MM.1S (cell line): ENCODE measurements around the gene MUC16.

ENCODE experiments used
- DNase-seq: peaks from one replicate; pipeline ENCODE4 v3.0.0-alpha.2; 2015
- H2AFZ ChIP-seq: fragments of 300-600 bp; sonication (generic); 2 replicates; pipeline ENCODE4 v1.6.0; 2016; ENCODE audit warnings: antibody characterized with exemption, low read length
- H3F3A ChIP-seq: fragments of 300-600 bp; sonication (generic); 2 replicates; pipeline ENCODE4 v1.6.1; 2016; ENCODE audit warnings: mild to moderate bottlenecking, antibody characterized with exemption, low read length, moderate library complexity, mixed read lengths; ENCODE audit not compliant: insufficient read depth
- H3K27ac ChIP-seq: fragments of 300-600 bp; sonication (generic); 2 replicates; pipeline ENCODE4 v1.5.1; 2016; ENCODE audit warnings: mild to moderate bottlenecking, low read length
- H3K27me3 ChIP-seq: fragments of 300-600 bp; sonication (generic); replicated peaks from 2 replicates; pipeline ENCODE4 v1.6.0; 2016; ENCODE audit warnings: low read length; ENCODE audit not compliant: insufficient read depth
- H3K36me3 ChIP-seq: fragments of 300-600 bp; sonication (generic); replicated peaks from 2 replicates; pipeline ENCODE4 v1.6.1; 2016; ENCODE audit warnings: mild to moderate bottlenecking, low read length, mixed read lengths; ENCODE audit not compliant: insufficient read depth
- H3K4me1 ChIP-seq: fragments of 300-600 bp; sonication (generic); 2 replicates; pipeline ENCODE4 v1.6.1; 2016; ENCODE audit warnings: low read length, mixed read lengths
- H3K4me2 ChIP-seq: fragments of 300-600 bp; sonication (generic); 2 replicates; pipeline ENCODE4 v1.6.0; 2016; ENCODE audit warnings: low read depth, low read length
- H3K4me3 ChIP-seq: fragments of 300-600 bp; sonication (generic); 2 replicates; pipeline ENCODE4 v1.5.1; 2016; ENCODE audit warnings: low read length, mixed read lengths
- H3K79me2 ChIP-seq: fragments of 300-600 bp; sonication (generic); 2 replicates; pipeline ENCODE4 v1.6.1; 2016; ENCODE audit warnings: mixed run types, low read length, mixed read lengths
- H3K9ac ChIP-seq: fragments of 300-600 bp; sonication (generic); 2 replicates; pipeline ENCODE4 v1.6.1; 2016; ENCODE audit warnings: low read length, mixed read lengths
- H3K9me2 ChIP-seq: fragments of 300-600 bp; sonication (generic); replicated peaks from 2 replicates; pipeline ENCODE4 v1.6.1; 2016; ENCODE audit warnings: mild to moderate bottlenecking, low read length, mixed read lengths; ENCODE audit not compliant: insufficient read depth
- H3K9me3 ChIP-seq: fragments of 300-600 bp; sonication (generic); replicated peaks from 2 replicates; pipeline ENCODE4 v1.6.1; 2016; ENCODE audit warnings: mild to moderate bottlenecking, low read length, mixed read lengths; ENCODE audit not compliant: insufficient read depth
- H4K20me1 ChIP-seq: fragments of 300-600 bp; sonication (generic); 2 replicates; pipeline ENCODE4 v1.6.1; 2016; ENCODE audit warnings: mild to moderate bottlenecking, low read length, moderate library complexity, mixed read lengths; ENCODE audit not compliant: insufficient read depth
- EZH2 ChIP-seq: fragments of 300-600 bp; sonication (generic); optimal IDR thresholded peaks from 2 replicates; pipeline ENCODE3; 2017; ENCODE audit warnings: low read depth, mild to moderate bottlenecking, antibody characterized with exemption, low read length, mixed read lengths
- EZH2phosphoT487 ChIP-seq: fragments of 300-600 bp; sonication (generic); IDR thresholded peaks from 2 replicates; pipeline ENCODE4 v1.6.1; 2018; ENCODE audit warnings: antibody characterized with exemption, low read length
- TF ChIP-seq, protein P1 (sequence below): fragments of 300-600 bp; sonication (generic); IDR thresholded peaks from 2 replicates; pipeline ENCODE4 v1.5.1; 2016; ENCODE audit warnings: antibody characterized with exemption, low read length, mixed read lengths

The MUC16 gene

DNA sequence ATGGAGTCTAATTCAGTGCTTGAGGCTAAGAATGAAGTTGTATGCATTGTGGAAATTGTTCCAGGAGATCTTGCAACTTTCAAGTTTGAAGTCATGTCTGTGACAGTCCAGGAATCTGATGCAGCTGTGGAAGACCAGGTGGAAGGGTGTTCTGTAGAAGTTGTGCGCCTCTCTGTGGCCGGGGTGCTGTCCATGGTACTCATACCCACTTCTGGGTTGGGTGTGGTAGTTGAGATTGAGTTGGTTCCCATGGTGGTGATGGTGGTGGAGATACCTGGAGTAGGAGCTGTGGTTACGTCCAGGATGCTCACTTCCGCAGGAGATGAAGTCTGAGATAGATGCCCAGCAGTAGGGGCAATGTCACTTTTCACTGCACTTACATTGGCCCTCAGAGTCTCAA is 44.3 kb downstream of the MUC16 start:
- H3K9me2 ChIP-seq, result no peaks in the 10 kb centered on the region
- H3K4me1 ChIP-seq, result no peaks in the 10 kb centered on the region
- no peaks in the 10 kb centered on the region for H3K36me3 ChIP-seq
- no peak overlapping the region for H2AFZ ChIP-seq
- no peak overlapping the region for H3K4me2 ChIP-seq
- TF ChIP-seq EZH2, result no peak
- no peak for TF ChIP-seq EZH2phosphoT487
- TF ChIP-seq, protein P1, sequence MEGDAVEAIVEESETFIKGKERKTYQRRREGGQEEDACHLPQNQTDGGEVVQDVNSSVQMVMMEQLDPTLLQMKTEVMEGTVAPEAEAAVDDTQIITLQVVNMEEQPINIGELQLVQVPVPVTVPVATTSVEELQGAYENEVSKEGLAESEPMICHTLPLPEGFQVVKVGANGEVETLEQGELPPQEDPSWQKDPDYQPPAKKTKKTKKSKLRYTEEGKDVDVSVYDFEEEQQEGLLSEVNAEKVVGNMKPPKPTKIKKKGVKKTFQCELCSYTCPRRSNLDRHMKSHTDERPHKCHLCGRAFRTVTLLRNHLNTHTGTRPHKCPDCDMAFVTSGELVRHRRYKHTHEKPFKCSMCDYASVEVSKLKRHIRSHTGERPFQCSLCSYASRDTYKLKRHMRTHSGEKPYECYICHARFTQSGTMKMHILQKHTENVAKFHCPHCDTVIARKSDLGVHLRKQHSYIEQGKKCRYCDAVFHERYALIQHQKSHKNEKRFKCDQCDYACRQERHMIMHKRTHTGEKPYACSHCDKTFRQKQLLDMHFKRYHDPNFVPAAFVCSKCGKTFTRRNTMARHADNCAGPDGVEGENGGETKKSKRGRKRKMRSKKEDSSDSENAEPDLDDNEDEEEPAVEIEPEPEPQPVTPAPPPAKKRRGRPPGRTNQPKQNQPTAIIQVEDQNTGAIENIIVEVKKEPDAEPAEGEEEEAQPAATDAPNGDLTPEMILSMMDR, result no peak
- no peaks in the 10 kb centered on the region for H3K79me2 ChIP-seq
- no peak for DNase-seq
- H3K9ac ChIP-seq, result no peak overlapping the region
- no peaks in the 10 kb centered on the region for H3F3A ChIP-seq
- no peaks in the 10 kb centered on the region for H4K20me1 ChIP-seq
- no peaks in the 10 kb centered on the region for H3K9me3 ChIP-seq
- H3K27me3 ChIP-seq, result no peaks in the 10 kb centered on the region
- no peak overlapping the region for H3K4me3 ChIP-seq
- H3K27ac ChIP-seq, result no peak overlapping the region
